AG04450 (cell line): ENCODE measurements around the gene MAD2L1BP. TPM values are rescaled to one million over a fixed set of nuclear protein-coding genes. Genes with fewer than 3 reads are reported as not detected.

Experiments used
- CTCF ChIA-PET: fragments of 300-600, 350-600 bp; formaldehyde crosslinking; extraction: SDS; loops from one replicate; lab custom pipeline; 2022; ENCODE audit warnings: antibody characterized with exemption, inconsistent platforms; lab: Charles Lee
- POLR2A ChIA-PET: fragments of 350-600 bp; formaldehyde crosslinking; extraction: SDS; loops from one replicate; lab custom pipeline; 2021; ENCODE audit warnings: antibody characterized with exemption, inconsistent platforms; lab: Yijun Ruan, JAX
- DNase-seq: peaks from one replicate; pipeline ENCODE4 v3.0.0-alpha.2; 2011; ENCODE audit warnings: low read depth, low spot score
- H3K27ac ChIP-seq: one replicate; pipeline ENCODE4 v1.5.1; 2012; ENCODE audit warnings: low read depth, low read length, control low read depth
- H3K27me3 ChIP-seq: one replicate; pipeline ENCODE4 v1.6.0; 2012; ENCODE audit warnings: low read length; ENCODE audit not compliant: control insufficient read depth, insufficient read depth
- H3K4me3 ChIP-seq: 2 replicates; pipeline ENCODE4 v1.5.1; 2011; ENCODE audit warnings: mild to moderate bottlenecking, low read depth, low read length, control low read depth
- H3K9me3 ChIP-seq: 2 replicates; pipeline ENCODE4 v1.5.1; 2012; ENCODE audit warnings: low read length; ENCODE audit not compliant: control insufficient read depth, insufficient read depth
- polyA plus RNA-seq: library from polyadenylated mRNA; depleted of rRNA; stranded (reverse); fragments of >200 nt; gene quantifications from 2 replicates; pipeline ENCODE4 v1.2.3, GENCODE V29; 2011
- TF ChIP-seq, protein P1 (sequence below): IDR thresholded peaks from 2 replicates; pipeline ENCODE4 v1.5.1; 2011; ENCODE audit warnings: low read depth, low read length, control low read depth, inconsistent platforms

MAD2L1BP gene
- polyA plus RNA-seq, 1 experiment: 37.1 TPM

DNA sequence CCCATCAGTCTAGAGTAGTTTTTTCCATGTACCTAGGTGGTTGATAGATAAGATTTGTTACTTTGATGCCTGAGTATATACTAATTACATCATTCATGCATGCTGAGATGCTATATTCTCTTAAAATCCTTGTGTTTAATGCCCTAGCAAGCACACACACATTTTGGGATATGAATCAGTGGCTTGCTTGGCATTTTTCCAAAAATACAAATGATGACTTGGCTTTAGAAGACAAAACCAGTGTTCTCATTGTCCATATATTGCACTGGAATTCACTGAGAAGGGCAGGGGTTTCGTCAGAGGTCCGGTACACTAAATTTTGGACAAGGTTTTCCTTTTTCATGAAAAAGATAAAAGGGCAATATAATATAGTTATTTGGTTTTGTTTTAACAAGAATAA, 31.5 kb upstream of the MAD2L1BP start:
- TF ChIP-seq, protein P1, sequence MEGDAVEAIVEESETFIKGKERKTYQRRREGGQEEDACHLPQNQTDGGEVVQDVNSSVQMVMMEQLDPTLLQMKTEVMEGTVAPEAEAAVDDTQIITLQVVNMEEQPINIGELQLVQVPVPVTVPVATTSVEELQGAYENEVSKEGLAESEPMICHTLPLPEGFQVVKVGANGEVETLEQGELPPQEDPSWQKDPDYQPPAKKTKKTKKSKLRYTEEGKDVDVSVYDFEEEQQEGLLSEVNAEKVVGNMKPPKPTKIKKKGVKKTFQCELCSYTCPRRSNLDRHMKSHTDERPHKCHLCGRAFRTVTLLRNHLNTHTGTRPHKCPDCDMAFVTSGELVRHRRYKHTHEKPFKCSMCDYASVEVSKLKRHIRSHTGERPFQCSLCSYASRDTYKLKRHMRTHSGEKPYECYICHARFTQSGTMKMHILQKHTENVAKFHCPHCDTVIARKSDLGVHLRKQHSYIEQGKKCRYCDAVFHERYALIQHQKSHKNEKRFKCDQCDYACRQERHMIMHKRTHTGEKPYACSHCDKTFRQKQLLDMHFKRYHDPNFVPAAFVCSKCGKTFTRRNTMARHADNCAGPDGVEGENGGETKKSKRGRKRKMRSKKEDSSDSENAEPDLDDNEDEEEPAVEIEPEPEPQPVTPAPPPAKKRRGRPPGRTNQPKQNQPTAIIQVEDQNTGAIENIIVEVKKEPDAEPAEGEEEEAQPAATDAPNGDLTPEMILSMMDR: no peak
- no peak overlapping the region for H3K27ac ChIP-seq
- no peak overlapping the region for H3K4me3 ChIP-seq
- CTCF ChIA-PET: interaction anchor here (1.5 kb wide), 1 partner anchor 10 kb away, joined by 5 read pairs; no protein-coding TSS in a partner anchor
- POLR2A ChIA-PET: no interaction called here
- H3K27me3 ChIP-seq: no peaks in the 10 kb centered on the region
- DNase-seq: peak; percentile 27
- no peaks in the 10 kb centered on the region for H3K9me3 ChIP-seq

DNA sequence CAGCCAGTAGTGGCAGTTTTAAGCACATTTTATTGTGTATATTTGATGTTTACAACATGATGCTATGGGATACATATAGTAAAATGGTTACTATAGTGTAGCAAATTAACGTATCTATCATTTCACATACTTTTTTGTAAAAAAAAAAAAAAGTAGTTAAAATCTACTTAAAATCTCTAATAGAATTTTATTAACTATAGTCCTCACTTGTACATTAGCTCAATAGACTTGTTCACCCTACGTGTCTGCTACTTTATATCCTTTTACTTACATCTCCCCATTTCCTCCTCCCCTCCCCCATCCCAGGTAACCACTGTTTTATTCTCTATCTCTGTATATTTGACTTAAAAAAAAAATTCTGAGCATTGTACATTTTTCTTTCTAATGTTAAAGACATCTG, 29.6 kb upstream of the MAD2L1BP start:
- H3K27ac ChIP-seq: no peak overlapping the region
- TF ChIP-seq, protein P1: no peak
- POLR2A ChIA-PET: no interaction called here
- H3K9me3 ChIP-seq: no peaks in the 10 kb centered on the region
- H3K4me3 ChIP-seq: no peak overlapping the region
- CTCF ChIA-PET: interaction anchor here (1.0 kb wide), 1 partner anchor 12 kb away, joined by 3 read pairs; no protein-coding TSS in a partner anchor
- H3K27me3 ChIP-seq: no peaks in the 10 kb centered on the region
- DNase-seq: no peak

DNA sequence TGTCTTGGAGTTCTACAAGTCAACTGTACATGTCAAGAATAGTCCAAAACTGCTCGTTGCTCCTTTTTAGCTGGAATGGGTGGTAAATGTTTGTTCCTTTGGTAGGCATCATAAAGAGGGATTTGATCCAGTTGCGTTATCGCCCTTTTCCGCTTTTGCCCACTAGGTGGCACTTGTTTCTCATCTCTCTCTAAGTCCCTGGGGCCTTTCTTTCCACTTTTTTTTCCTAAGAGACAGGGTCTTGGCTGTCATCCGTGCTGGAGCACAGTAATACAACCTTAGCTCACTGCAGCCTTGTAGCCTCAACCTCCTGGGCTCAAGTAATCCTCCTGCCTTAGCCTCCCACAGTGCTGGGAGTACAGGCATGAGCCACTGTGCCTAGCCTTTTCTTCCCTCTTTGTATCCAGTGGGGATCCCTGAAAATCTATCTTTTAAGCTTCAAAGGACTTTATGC, 27.3 kb upstream of the MAD2L1BP start:
- DNase-seq: peak; percentile 61
- TF ChIP-seq, protein P1: peak; percentile 93
- ChIA-PET POLR2A (no interaction called here), CTCF (interaction anchor here (0.5 to 2.5 kb wide), 32 partner anchors 8 to 990 kb away, joined by 3 to 32 read pairs (median 4); partner anchors contain the start of genes GTPBP2 and MRPS18A)
- Histone ChIP-seq H3K27ac (no peak overlapping the region), H3K9me3 (no peaks in the 10 kb centered on the region), H3K4me3 (no peak overlapping the region), H3K27me3 (no peaks in the 10 kb centered on the region)

DNA sequence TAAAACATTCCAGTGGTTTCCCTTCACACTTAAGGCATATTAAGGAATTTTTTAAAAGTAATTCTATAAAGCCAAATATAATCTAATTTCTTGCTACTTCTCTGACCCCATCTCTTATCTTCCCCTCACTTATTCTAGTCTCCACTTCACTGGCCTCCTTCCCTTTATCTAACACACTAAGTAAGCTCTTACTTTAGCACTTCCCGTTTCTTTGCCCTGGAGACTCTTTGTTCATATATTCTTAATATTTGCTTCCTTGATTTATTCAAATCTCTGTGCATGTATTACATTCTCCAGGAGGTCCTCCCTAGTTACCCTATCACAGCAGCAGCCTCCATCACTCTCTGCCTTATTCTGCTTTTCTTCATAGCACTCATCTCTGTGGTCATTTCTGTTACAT, 26.8 kb upstream of the MAD2L1BP start:
- no peaks in the 10 kb centered on the region for H3K27me3 ChIP-seq
- no peak overlapping the region for H3K4me3 ChIP-seq
- no peak overlapping the region for H3K27ac ChIP-seq
- H3K9me3 ChIP-seq: no peaks in the 10 kb centered on the region
- DNase-seq: no peak
- POLR2A ChIA-PET: no interaction called here
- TF ChIP-seq, protein P1: no peak
- CTCF ChIA-PET: interaction anchor here (0.6 to 2.5 kb wide), 28 partner anchors 9 to 990 kb away, joined by 3 to 32 read pairs (median 4); partner anchors contain the start of gene MRPS18A

DNA sequence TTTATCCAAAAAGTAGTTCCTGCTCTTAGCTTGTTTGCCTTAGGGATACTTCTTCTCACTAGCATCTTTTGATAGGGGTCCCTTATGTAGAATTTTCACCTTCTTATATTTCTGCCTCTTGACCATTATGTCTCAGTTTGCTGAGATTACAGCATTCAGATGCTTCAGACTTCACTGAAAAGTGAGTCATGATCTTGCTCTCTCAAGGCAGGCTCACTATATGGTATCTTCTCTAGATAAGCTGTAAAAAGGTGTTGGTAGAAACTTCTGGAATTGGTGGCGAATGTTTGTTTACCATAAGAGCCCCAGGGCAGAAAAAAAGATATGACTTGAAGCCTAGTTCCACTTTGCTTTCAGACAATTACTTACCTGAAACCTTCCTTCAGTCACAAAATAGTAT, 26.2 kb upstream of the MAD2L1BP start:
- Histone ChIP-seq H3K4me3 (no peak overlapping the region), H3K27me3 (no peaks in the 10 kb centered on the region), H3K9me3 (no peaks in the 10 kb centered on the region), H3K27ac (no peak overlapping the region)
- DNase-seq: no peak
- ChIA-PET POLR2A (no interaction called here), CTCF (interaction anchor here (0.9 to 2.5 kb wide), 15 partner anchors 9 to 470 kb away, joined by 3 to 32 read pairs (median 4); no protein-coding TSS in a partner anchor)
- TF ChIP-seq, protein P1: 0 out of 2 replicates have a peak, but pooled peaks have one; percentile 0
